HCT116 (cell line): ENCODE results near the gene ADAMTS16. TPM values are rescaled to one million over a fixed set of nuclear protein-coding genes. Genes with fewer than 3 reads are reported as not detected.

Experiments used
- ATAC-seq: fragments of 200-7000 bp; cut with Tn5 transposase; 2 replicates; pipeline ENCODE4 v1.9.1; 2020; ENCODE audit warnings: mild to moderate bottlenecking, moderate library complexity
- BruUV-seq: library from RNA; stranded (reverse); fragments of 400-500 nt; replicated peaks from 2 replicates; lab custom pipeline; 2021; lab: Mats Ljungman, UMichigan
- CTCF ChIA-PET: fragments of 300-600 bp; sonication (Branson Sonifier 250); formaldehyde crosslinking; loops from one replicate; lab custom pipeline; 2021; ENCODE audit warnings: antibody characterized with exemption; lab: Charles Lee
- POLR2A ChIA-PET: fragments of 300-600, 350-600 bp; sonication (Branson Sonifier 250); formaldehyde crosslinking; loops from one replicate; lab custom pipeline; 2021; ENCODE audit warnings: antibody characterized with exemption; lab: Charles Lee
- RAD21 ChIA-PET, 2 experiments: fragments of 300-600 bp; sonication (Branson Sonifier 250); formaldehyde crosslinking; loops; one replicate each; lab custom pipeline; 2023; ENCODE audit warnings: low total read pairs in 2 of 2; ENCODE audit not compliant: uncharacterized antibody in 2 of 2, unreplicated experiment in 2 of 2, low non-redundant PET in 1 of 2; lab: Charles Lee
- DNase-seq: peaks from one replicate; pipeline ENCODE4 v3.0.0-alpha.2; 2010; ENCODE audit warnings: low read depth, low spot score
- H2AFZ ChIP-seq: fragments of 200-600 bp; shearing (Covaris generic), sonication (generic); 2 replicates; pipeline ENCODE4 v1.6.1; 2017; ENCODE audit warnings: low read depth, mixed run types, mixed read lengths, antibody characterized with exemption, low read length; ENCODE audit not compliant: poor library complexity, severe bottlenecking
- H3K27ac ChIP-seq: 2 replicates; pipeline ENCODE4 v1.5.1; 2012; ENCODE audit warnings: low read depth, low read length
- H3K27me3 ChIP-seq: fragments of 200-600 bp; sonication (generic); 2 replicates; pipeline ENCODE4 v1.6.1; 2016; ENCODE audit warnings: mixed run types, low read length, mixed read lengths; ENCODE audit not compliant: insufficient read depth
- H3K36me3 ChIP-seq, 2 experiments: fragments of 200-500 bp in 1 of 2; fragments of 200-600 bp in 1 of 2; sonication (Bioruptor generic) in 1 of 2; sonication (generic) in 1 of 2; 2 replicates each; pipeline versions ENCODE4 v1.5.1 to v1.6.1; 2014 to 2016; ENCODE audit warnings: low read length in 2 of 2, inconsistent platforms in 1 of 2, mixed read lengths in 1 of 2, mixed run types in 1 of 2; ENCODE audit not compliant: insufficient read depth in 2 of 2, control insufficient read depth in 1 of 2
- H3K4me1 ChIP-seq, 2 experiments: fragments of 200-600 bp in 1 of 2; sonication (generic) in 1 of 2; 2 replicates each; pipeline versions ENCODE4 v1.5.1 to v1.6.1; 2012 to 2017; ENCODE audit warnings: low read length in 2 of 2, inconsistent platforms in 1 of 2, mild to moderate bottlenecking in 1 of 2, mixed read lengths in 1 of 2, mixed run types in 1 of 2, moderate library complexity in 1 of 2; ENCODE audit not compliant: insufficient read depth in 2 of 2, control insufficient read depth in 1 of 2
- H3K4me2 ChIP-seq: fragments of 200-600 bp; sonication (generic); 2 replicates; pipeline ENCODE4 v1.6.1; 2017; ENCODE audit warnings: mixed run types, low read length, mixed read lengths
- H3K4me3 ChIP-seq, 2 experiments: fragments of 200-600 bp in 1 of 2; sonication (generic) in 1 of 2; replicated peaks in 1 of 2; 2 replicates each; pipeline ENCODE4 v1.5.1; 2011 to 2016; ENCODE audit warnings: low read length in 2 of 2, control low read depth in 1 of 2, low read depth in 1 of 2, mild to moderate bottlenecking in 1 of 2, mixed read lengths in 1 of 2, mixed run types in 1 of 2
- H3K79me2 ChIP-seq: fragments of 200-600 bp; sonication (generic); 2 replicates; pipeline ENCODE4 v1.6.1; 2017; ENCODE audit warnings: mild to moderate bottlenecking, mixed run types, low read length, moderate library complexity, mixed read lengths; ENCODE audit not compliant: insufficient read depth
- H3K9ac ChIP-seq: fragments of 200-600 bp; sonication (generic); 2 replicates; pipeline ENCODE4 v1.6.1; 2016; ENCODE audit warnings: low read length, mixed read lengths
- H3K9me2 ChIP-seq: fragments of 200-600 bp; sonication (generic), shearing (Covaris generic); 2 replicates; pipeline ENCODE4 v1.6.1; 2017; ENCODE audit warnings: mixed run types, mild to moderate bottlenecking, moderate library complexity; ENCODE audit not compliant: insufficient read depth
- H3K9me3 ChIP-seq, 2 experiments: fragments of 200-500 bp in 1 of 2; fragments of 200-600 bp in 1 of 2; sonication (Bioruptor generic) in 1 of 2; sonication (generic) in 1 of 2; 2 replicates each; pipeline ENCODE4 v1.6.1; 2014 to 2017; ENCODE audit warnings: low read length in 2 of 2, mixed read lengths in 2 of 2, inconsistent platforms in 1 of 2, low read depth in 1 of 2, mild to moderate bottlenecking in 1 of 2, mixed run types in 1 of 2, moderate library complexity in 1 of 2; ENCODE audit not compliant: control insufficient read depth in 1 of 2, insufficient read depth in 1 of 2
- H4K20me1 ChIP-seq: fragments of 200-600 bp; sonication (generic), shearing (Covaris generic); 2 replicates; pipeline ENCODE4 v1.6.1; 2017; ENCODE audit warnings: mixed run types, mild to moderate bottlenecking, moderate library complexity; ENCODE audit not compliant: insufficient read depth
- CBX3 ChIP-seq: IDR thresholded peaks from 2 replicates; pipeline ENCODE4 v1.6.1; 2012; ENCODE audit warnings: low read depth
- EGR1 ChIP-seq: IDR thresholded peaks from 2 replicates; pipeline ENCODE4 v1.6.1; 2012; ENCODE audit warnings: low read depth
- ELF1 ChIP-seq: IDR thresholded peaks from 2 replicates; pipeline ENCODE4 v1.6.1; 2012; ENCODE audit warnings: low read depth, borderline replicate concordance
- EZH2phosphoT487 ChIP-seq: fragments of 200-600 bp; IDR thresholded peaks from 2 replicates; pipeline ENCODE4 v1.6.1; 2018; ENCODE audit warnings: antibody characterized with exemption, borderline replicate concordance
- FOSL1 ChIP-seq: IDR thresholded peaks from 2 replicates; pipeline ENCODE4 v1.6.1; 2012; ENCODE audit warnings: low read depth
- JUND ChIP-seq: IDR thresholded peaks from 2 replicates; pipeline ENCODE4 v1.6.1; 2012
- POLR2A ChIP-seq: IDR thresholded peaks from 2 replicates; pipeline ENCODE4 v1.7.0; 2011; ENCODE audit warnings: borderline replicate concordance; ENCODE audit not compliant: insufficient read depth, insufficient read length; ENCODE audit errors: extremely low read depth
- POLR2AphosphoS5 ChIP-seq: IDR thresholded peaks from 2 replicates; pipeline ENCODE4 v1.6.1; 2011; ENCODE audit warnings: mild to moderate bottlenecking, low read depth, low read length, moderate library complexity
- SIN3A ChIP-seq: IDR thresholded peaks from 2 replicates; pipeline ENCODE4 v1.6.1; 2012; ENCODE audit warnings: low read depth
- SP1 ChIP-seq: IDR thresholded peaks from 2 replicates; pipeline ENCODE4 v1.6.1; 2012; ENCODE audit warnings: low read depth
- SRF ChIP-seq: IDR thresholded peaks from 2 replicates; pipeline ENCODE4 v1.6.1; 2012; ENCODE audit warnings: low read depth
- TCF7L2 ChIP-seq: IDR thresholded peaks from 2 replicates; pipeline ENCODE4 v1.7.0; 2011; ENCODE audit warnings: borderline replicate concordance, inconsistent platforms; ENCODE audit not compliant: insufficient read depth, insufficient read length; ENCODE audit errors: extremely low read depth
- ZFX ChIP-seq: fragments of 450-650 bp; IDR thresholded peaks from 2 replicates; pipeline ENCODE4 v1.6.1; 2017
- ZNF274 ChIP-seq: fragments of 200-500 bp; sonication (Bioruptor generic); IDR thresholded peaks from 2 replicates; pipeline ENCODE4 v1.6.1; 2014; ENCODE audit warnings: mild to moderate bottlenecking, low read depth, low read length, inconsistent platforms
- intact Hi-C: fragments of 100-400 bp; cut with micrococcal nuclease; formaldehyde crosslinking; loops from 2 replicates; pipeline ENCODE4 v1.10.0; 2022
- total RNA-seq: library from RNA; stranded (reverse); gene quantifications from one replicate; pipeline ENCODE4 v1.2.1, GENCODE V29; 2021; ENCODE audit not compliant: unreplicated experiment
- TF ChIP-seq, protein P1 (sequence below): IDR thresholded peaks from 2 replicates; pipeline ENCODE4 v1.6.1; 2012
- TF ChIP-seq, protein P2 (sequence below): IDR thresholded peaks from 2 replicates; pipeline ENCODE4 v1.6.1; 2012
- TF ChIP-seq, protein P3 (sequence below): IDR thresholded peaks from 2 replicates; pipeline ENCODE4 v1.6.1; 2012; ENCODE audit warnings: low read depth
- TF ChIP-seq, protein P4 (sequence below): IDR thresholded peaks from 2 replicates; pipeline ENCODE4 v1.6.1; 2011; ENCODE audit warnings: mild to moderate bottlenecking, low read length, moderate library complexity; ENCODE audit not compliant: insufficient replicate concordance; ENCODE audit errors: extremely low read depth
- TF ChIP-seq, protein P5 (sequence below), 3 experiments: fragments of 200-600 bp in 1 of 3; sonication (generic) in 1 of 3; IDR thresholded peaks in 2 of 3; conservative IDR thresholded peaks in 1 of 3; 2 replicates each; pipeline ENCODE4 v1.5.1; 2012 to 2017; ENCODE audit warnings: low read depth in 2 of 3, low read length in 2 of 3, antibody characterized with exemption in 1 of 3, borderline replicate concordance in 1 of 3, control low read depth in 1 of 3, mild to moderate bottlenecking in 1 of 3, mixed read lengths in 1 of 3, mixed run types in 1 of 3, moderate library complexity in 1 of 3; ENCODE audit not compliant: insufficient read depth in 1 of 3

ADAMTS16 gene
- total RNA-seq, 1 experiment from 2014 or later, result 2.4 TPM

DNA sequence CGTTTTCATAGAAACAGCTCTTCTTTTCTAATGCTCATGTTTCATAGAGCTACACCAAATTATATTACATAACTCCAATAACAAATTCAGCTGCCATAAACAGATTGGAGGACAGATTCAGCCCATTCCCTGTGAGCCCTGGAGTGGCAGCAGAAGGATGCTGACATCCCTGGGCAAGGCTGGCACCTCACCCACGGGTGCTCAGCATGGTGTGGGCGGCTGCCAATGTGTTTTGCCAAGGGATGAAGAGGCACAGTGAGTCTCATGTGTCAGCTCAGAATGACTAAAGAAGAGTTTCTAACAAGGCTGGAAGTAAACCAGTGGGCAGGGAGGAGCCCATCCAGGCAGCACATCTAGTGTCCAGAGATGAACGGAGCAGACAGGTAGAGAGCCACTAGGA, 155.2 kb downstream of the ADAMTS16 start:
- no peak for ATAC-seq

More for the DNA sequence above, 155.2 kb downstream of the ADAMTS16 start:
- H3K27ac ChIP-seq, result no peak overlapping the region
- no peak overlapping the region for H3K9ac ChIP-seq
- H3K36me3 ChIP-seq, result no peaks in the 10 kb centered on the region
- no peaks in the 10 kb centered on the region for H3K4me1 ChIP-seq
- no TSS peak for BruUV-seq
- no peaks in the 10 kb centered on the region for H3K9me3 ChIP-seq
- TF ChIP-seq EZH2phosphoT487 (no peak), FOSL1 (no peak), JUND (no peak), SRF (no peak), TCF7L2 (no peak), CBX3 (no peak), ELF1 (no peak), EGR1 (no peak), POLR2AphosphoS5 (no peak), POLR2A (no peak), ZNF274 (no peak), SIN3A (no peak), ZFX (no peak), SP1 (no peak)
- TF ChIP-seq, protein P1, sequence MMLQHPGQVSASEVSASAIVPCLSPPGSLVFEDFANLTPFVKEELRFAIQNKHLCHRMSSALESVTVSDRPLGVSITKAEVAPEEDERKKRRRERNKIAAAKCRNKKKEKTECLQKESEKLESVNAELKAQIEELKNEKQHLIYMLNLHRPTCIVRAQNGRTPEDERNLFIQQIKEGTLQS, result no peak
- TF ChIP-seq, protein P2, sequence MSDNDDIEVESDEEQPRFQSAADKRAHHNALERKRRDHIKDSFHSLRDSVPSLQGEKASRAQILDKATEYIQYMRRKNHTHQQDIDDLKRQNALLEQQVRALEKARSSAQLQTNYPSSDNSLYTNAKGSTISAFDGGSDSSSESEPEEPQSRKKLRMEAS, result no peak
- TF ChIP-seq, protein P3, sequence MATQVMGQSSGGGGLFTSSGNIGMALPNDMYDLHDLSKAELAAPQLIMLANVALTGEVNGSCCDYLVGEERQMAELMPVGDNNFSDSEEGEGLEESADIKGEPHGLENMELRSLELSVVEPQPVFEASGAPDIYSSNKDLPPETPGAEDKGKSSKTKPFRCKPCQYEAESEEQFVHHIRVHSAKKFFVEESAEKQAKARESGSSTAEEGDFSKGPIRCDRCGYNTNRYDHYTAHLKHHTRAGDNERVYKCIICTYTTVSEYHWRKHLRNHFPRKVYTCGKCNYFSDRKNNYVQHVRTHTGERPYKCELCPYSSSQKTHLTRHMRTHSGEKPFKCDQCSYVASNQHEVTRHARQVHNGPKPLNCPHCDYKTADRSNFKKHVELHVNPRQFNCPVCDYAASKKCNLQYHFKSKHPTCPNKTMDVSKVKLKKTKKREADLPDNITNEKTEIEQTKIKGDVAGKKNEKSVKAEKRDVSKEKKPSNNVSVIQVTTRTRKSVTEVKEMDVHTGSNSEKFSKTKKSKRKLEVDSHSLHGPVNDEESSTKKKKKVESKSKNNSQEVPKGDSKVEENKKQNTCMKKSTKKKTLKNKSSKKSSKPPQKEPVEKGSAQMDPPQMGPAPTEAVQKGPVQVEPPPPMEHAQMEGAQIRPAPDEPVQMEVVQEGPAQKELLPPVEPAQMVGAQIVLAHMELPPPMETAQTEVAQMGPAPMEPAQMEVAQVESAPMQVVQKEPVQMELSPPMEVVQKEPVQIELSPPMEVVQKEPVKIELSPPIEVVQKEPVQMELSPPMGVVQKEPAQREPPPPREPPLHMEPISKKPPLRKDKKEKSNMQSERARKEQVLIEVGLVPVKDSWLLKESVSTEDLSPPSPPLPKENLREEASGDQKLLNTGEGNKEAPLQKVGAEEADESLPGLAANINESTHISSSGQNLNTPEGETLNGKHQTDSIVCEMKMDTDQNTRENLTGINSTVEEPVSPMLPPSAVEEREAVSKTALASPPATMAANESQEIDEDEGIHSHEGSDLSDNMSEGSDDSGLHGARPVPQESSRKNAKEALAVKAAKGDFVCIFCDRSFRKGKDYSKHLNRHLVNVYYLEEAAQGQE, result no peak
- TF ChIP-seq, protein P4, sequence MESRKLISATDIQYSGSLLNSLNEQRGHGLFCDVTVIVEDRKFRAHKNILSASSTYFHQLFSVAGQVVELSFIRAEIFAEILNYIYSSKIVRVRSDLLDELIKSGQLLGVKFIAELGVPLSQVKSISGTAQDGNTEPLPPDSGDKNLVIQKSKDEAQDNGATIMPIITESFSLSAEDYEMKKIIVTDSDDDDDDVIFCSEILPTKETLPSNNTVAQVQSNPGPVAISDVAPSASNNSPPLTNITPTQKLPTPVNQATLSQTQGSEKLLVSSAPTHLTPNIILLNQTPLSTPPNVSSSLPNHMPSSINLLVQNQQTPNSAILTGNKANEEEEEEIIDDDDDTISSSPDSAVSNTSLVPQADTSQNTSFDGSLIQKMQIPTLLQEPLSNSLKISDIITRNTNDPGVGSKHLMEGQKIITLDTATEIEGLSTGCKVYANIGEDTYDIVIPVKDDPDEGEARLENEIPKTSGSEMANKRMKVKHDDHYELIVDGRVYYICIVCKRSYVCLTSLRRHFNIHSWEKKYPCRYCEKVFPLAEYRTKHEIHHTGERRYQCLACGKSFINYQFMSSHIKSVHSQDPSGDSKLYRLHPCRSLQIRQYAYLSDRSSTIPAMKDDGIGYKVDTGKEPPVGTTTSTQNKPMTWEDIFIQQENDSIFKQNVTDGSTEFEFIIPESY, result no peak
- TF ChIP-seq, protein P5, sequence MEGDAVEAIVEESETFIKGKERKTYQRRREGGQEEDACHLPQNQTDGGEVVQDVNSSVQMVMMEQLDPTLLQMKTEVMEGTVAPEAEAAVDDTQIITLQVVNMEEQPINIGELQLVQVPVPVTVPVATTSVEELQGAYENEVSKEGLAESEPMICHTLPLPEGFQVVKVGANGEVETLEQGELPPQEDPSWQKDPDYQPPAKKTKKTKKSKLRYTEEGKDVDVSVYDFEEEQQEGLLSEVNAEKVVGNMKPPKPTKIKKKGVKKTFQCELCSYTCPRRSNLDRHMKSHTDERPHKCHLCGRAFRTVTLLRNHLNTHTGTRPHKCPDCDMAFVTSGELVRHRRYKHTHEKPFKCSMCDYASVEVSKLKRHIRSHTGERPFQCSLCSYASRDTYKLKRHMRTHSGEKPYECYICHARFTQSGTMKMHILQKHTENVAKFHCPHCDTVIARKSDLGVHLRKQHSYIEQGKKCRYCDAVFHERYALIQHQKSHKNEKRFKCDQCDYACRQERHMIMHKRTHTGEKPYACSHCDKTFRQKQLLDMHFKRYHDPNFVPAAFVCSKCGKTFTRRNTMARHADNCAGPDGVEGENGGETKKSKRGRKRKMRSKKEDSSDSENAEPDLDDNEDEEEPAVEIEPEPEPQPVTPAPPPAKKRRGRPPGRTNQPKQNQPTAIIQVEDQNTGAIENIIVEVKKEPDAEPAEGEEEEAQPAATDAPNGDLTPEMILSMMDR (IDR thresholded peaks at IDR 0.05 in 2 of 3, conservative IDR thresholded peaks at IDR 0.05 in 1 of 3; ENCODE audit: borderline replicate concordance in 1 of 3, insufficient read depth in 1 of 3, low read depth in 2 of 3, low read length in 2 of 3), result no peak
- H4K20me1 ChIP-seq, result no peaks in the 10 kb centered on the region
- intact Hi-C loops, result no loop called here
- no peak overlapping the region for H3K4me3 ChIP-seq
- ChIA-PET RAD21 (no interaction called here), CTCF (no interaction called here), POLR2A (no interaction called here)
- H3K27me3 ChIP-seq, result no peaks in the 10 kb centered on the region
- no peak for DNase-seq
- H3K9me2 ChIP-seq, result no peaks in the 10 kb centered on the region
- no peak overlapping the region for H3K4me2 ChIP-seq
- no peak overlapping the region for H2AFZ ChIP-seq
- H3K79me2 ChIP-seq, result no peaks in the 10 kb centered on the region
